Neuronal stem cell (in vitro differentiated cells): ENCODE data around the gene PAPSS2.

Experiments used
- DNase-seq: peaks from one replicate; pipeline ENCODE4 v3.0.0-alpha.2; 2013; ENCODE audit warnings: low spot score
- H2AFZ ChIP-seq: one replicate; pipeline ENCODE4 v1.6.1; 2013; ENCODE audit warnings: mild to moderate bottlenecking, low read length, inconsistent platforms
- H2AK5ac ChIP-seq: 2 replicates; pipeline ENCODE4 v1.6.1; 2013; ENCODE audit warnings: low read depth, mild to moderate bottlenecking, inconsistent platforms, low read length, moderate library complexity, mixed read lengths
- H2BK120ac ChIP-seq: 2 replicates; pipeline ENCODE4 v1.6.1; 2013; ENCODE audit warnings: low read depth, mild to moderate bottlenecking, inconsistent platforms, low read length, moderate library complexity, mixed read lengths
- H2BK12ac ChIP-seq: one replicate; pipeline ENCODE4 v1.6.1; 2013; ENCODE audit warnings: low read length, inconsistent platforms
- H2BK15ac ChIP-seq: 2 replicates; pipeline ENCODE4 v1.6.1; 2013; ENCODE audit warnings: mild to moderate bottlenecking, low read length, inconsistent platforms, mixed read lengths
- H2BK5ac ChIP-seq: one replicate; pipeline ENCODE4 v1.6.1; 2013; ENCODE audit warnings: inconsistent platforms, mild to moderate bottlenecking, low read length, moderate library complexity
- H3K14ac ChIP-seq: one replicate; pipeline ENCODE4 v1.6.1; 2013; ENCODE audit warnings: low read length, inconsistent platforms
- H3K18ac ChIP-seq: 2 replicates; pipeline ENCODE4 v1.6.1; 2013; ENCODE audit warnings: low read length, inconsistent platforms
- H3K23ac ChIP-seq: 2 replicates; pipeline ENCODE4 v1.6.1; 2013; ENCODE audit warnings: low read depth, mild to moderate bottlenecking, mixed read lengths, low read length, inconsistent platforms; ENCODE audit not compliant: poor library complexity
- H3K27ac ChIP-seq: replicated peaks from 3 replicates; pipeline ENCODE4 v1.5.1; 2013; ENCODE audit warnings: low read length, inconsistent platforms
- H3K27me3 ChIP-seq, 3 experiments: 2 replicates each; pipeline ENCODE4 v1.6.1; 2013; ENCODE audit warnings: low read length in 3 of 3, mild to moderate bottlenecking in 2 of 3, inconsistent platforms in 1 of 3, low read depth in 1 of 3, mixed read lengths in 1 of 3, moderate library complexity in 1 of 3; ENCODE audit not compliant: control insufficient read depth in 3 of 3, insufficient read depth in 3 of 3
- H3K36me3 ChIP-seq, 2 donors: replicated peaks in 1 of 2; 2 replicates each; pipeline ENCODE4 v1.6.1; 2013; ENCODE audit warnings: low read length in 2 of 2; ENCODE audit not compliant: control insufficient read depth in 2 of 2, insufficient read depth in 2 of 2
- H3K4ac ChIP-seq: 2 replicates; pipeline ENCODE4 v1.6.1; 2013; ENCODE audit warnings: inconsistent platforms, mild to moderate bottlenecking, low read length, moderate library complexity
- H3K4me1 ChIP-seq, 2 donors: 1 replicate in 1 of 2; 2 replicates in 1 of 2; pipeline ENCODE4 v1.6.1; 2013; ENCODE audit warnings: low read length in 2 of 2, low read depth in 1 of 2; ENCODE audit not compliant: control insufficient read depth in 2 of 2, insufficient read depth in 1 of 2
- H3K4me2 ChIP-seq: one replicate; pipeline ENCODE4 v1.6.1; 2013; ENCODE audit warnings: mild to moderate bottlenecking, low read length, inconsistent platforms; ENCODE audit not compliant: insufficient read depth, poor library complexity, severe bottlenecking
- H3K4me3 ChIP-seq, 2 donors: 2 replicates each; pipeline ENCODE4 v1.5.1; 2013; ENCODE audit warnings: low read length in 2 of 2, mild to moderate bottlenecking in 2 of 2, inconsistent platforms in 1 of 2, moderate library complexity in 1 of 2
- H3K79me1 ChIP-seq: one replicate; pipeline ENCODE4 v1.6.1; 2013; ENCODE audit warnings: low read depth, mild to moderate bottlenecking, inconsistent platforms, low read length, moderate library complexity
- H3K9ac ChIP-seq: one replicate; pipeline ENCODE4 v1.6.1; 2013; ENCODE audit warnings: mild to moderate bottlenecking, low read depth, low read length, inconsistent platforms; ENCODE audit not compliant: poor library complexity
- H3K9me3 ChIP-seq, 2 donors: replicated peaks in 1 of 2; 2 replicates each; pipeline versions ENCODE3 to v1.6.1; 2013; ENCODE audit warnings: low read length in 2 of 2, mild to moderate bottlenecking in 2 of 2, inconsistent platforms in 1 of 2, low read depth in 1 of 2, mixed read lengths in 1 of 2, moderate library complexity in 1 of 2; ENCODE audit not compliant: control insufficient read depth in 2 of 2, insufficient read depth in 1 of 2
- H4K8ac ChIP-seq: one replicate; pipeline ENCODE4 v1.6.1; 2013; ENCODE audit warnings: low read depth, mild to moderate bottlenecking, inconsistent platforms, low read length, moderate library complexity
- H4K91ac ChIP-seq: one replicate; pipeline ENCODE4 v1.6.1; 2013; ENCODE audit warnings: low read length, low read depth, mild to moderate bottlenecking, inconsistent platforms; ENCODE audit not compliant: poor library complexity
- WGBS, 2 donors: extraction: QIAGEN DNeasy Blood & Tissue Kit; methylation state at CpG; one replicate each; pipeline ENCODE4 v1.1.7; 2013; ENCODE audit warnings: missing lambda C conversion rate in 2 of 2, mixed read lengths in 1 of 2; ENCODE audit not compliant: insufficient read length in 2 of 2, insufficient replicate concordance in 1 of 2; ENCODE audit errors: extremely low coverage in 2 of 2; 5-methylcytosine and 5-hydroxymethylcytosine counted together

Gene PAPSS2

DNA sequence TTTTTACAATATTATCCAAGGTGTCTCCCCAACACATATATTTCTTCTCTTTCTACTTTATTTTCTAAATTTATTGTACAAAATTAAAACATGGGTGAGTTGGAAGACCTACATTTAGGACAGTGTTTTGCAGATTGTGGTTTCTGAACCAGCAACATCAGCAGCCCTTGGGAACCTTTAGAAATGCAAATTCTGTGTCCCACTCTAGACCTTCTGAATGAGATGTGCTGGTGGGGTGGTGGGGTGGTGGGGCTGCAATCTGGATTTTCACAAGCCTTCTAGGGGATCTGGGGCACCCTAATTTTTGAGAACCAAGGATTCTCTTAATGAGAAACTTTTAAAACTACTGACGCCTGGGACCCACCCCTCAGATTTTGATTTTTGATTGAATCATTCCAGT, 7.4 kb upstream of the PAPSS2 start:
- H3K18ac ChIP-seq = no peak overlapping the region
- no peak overlapping the region for H2BK120ac ChIP-seq
- H3K9ac ChIP-seq = no peak overlapping the region
- no peak for DNase-seq
- H3K4ac ChIP-seq = no peak overlapping the region
- no peak overlapping the region for H2AK5ac ChIP-seq
- no peak overlapping the region for H3K14ac ChIP-seq
- H4K8ac ChIP-seq = no peak overlapping the region
- H2BK12ac ChIP-seq = no peak overlapping the region
- peaks cover 0 to 3% of the 10 kb centered on the region in 2 donors for H3K4me1 ChIP-seq
- H3K27ac ChIP-seq = no peak overlapping the region
- no peak overlapping the region for H2BK15ac ChIP-seq
- H3K9me3 ChIP-seq = no peaks in the 10 kb centered on the region
- H2AFZ ChIP-seq = no peak overlapping the region
- H3K27me3 ChIP-seq = peaks cover 0 to 1% (median 0%) of the 10 kb centered on the region in 3 experiments
- no peak overlapping the region for H2BK5ac ChIP-seq
- H3K36me3 ChIP-seq = no peaks in the 10 kb centered on the region
- no peak overlapping the region for H3K4me3 ChIP-seq
- no peak overlapping the region for H4K91ac ChIP-seq
- no CpG with 5 or more reads among the region's 1 CpG for WGBS, 2 donors
- H3K23ac ChIP-seq = no peak overlapping the region
- H3K4me2 ChIP-seq = no peak overlapping the region
- no peaks in the 10 kb centered on the region for H3K79me1 ChIP-seq

DNA sequence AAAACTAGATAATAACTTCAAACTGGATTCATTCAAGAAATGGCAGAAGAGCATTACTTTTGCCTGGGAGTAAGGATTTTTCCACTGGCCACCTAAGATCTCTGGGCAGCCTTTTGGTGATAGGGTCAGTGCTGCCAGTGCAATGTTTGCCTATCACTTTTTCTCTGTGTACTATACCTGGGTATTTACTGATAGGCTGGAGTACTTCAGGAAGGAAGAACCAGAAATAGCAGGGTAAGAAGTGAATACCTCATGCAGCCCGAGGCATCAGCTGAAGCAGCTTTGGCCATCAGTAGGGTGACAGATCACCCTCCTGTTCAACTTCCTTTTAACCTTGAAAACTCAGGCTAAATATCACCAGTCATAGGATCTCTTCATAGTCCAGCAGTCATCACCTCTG, 5.5 kb upstream of the PAPSS2 start:
- H2BK12ac ChIP-seq = no peak overlapping the region
- no peak overlapping the region for H2BK120ac ChIP-seq
- H3K4ac ChIP-seq = no peak overlapping the region
- no peak overlapping the region for H3K4me3 ChIP-seq
- H3K4me1 ChIP-seq = peaks cover 0 to 5% of the 10 kb centered on the region in 2 donors
- H3K4me2 ChIP-seq = no peak overlapping the region
- H4K8ac ChIP-seq = no peak overlapping the region
- H3K27me3 ChIP-seq = peaks cover 0 to 15% (median 7%) of the 10 kb centered on the region in 3 experiments
- WGBS, 2 donors = no CpG with 5 or more reads among the region's 1 CpG
- H3K36me3 ChIP-seq = no peaks in the 10 kb centered on the region
- no peak overlapping the region for H2BK5ac ChIP-seq
- DNase-seq = no peak
- H2AFZ ChIP-seq = no peak overlapping the region
- H3K9me3 ChIP-seq = no peaks in the 10 kb centered on the region
- H2AK5ac ChIP-seq = no peak overlapping the region
- H3K14ac ChIP-seq = no peak overlapping the region
- no peak overlapping the region for H3K9ac ChIP-seq
- no peak overlapping the region for H3K27ac ChIP-seq
- no peaks in the 10 kb centered on the region for H3K79me1 ChIP-seq
- no peak overlapping the region for H2BK15ac ChIP-seq
- H3K18ac ChIP-seq = no peak overlapping the region
- no peak overlapping the region for H3K23ac ChIP-seq
- H4K91ac ChIP-seq = no peak overlapping the region

DNA sequence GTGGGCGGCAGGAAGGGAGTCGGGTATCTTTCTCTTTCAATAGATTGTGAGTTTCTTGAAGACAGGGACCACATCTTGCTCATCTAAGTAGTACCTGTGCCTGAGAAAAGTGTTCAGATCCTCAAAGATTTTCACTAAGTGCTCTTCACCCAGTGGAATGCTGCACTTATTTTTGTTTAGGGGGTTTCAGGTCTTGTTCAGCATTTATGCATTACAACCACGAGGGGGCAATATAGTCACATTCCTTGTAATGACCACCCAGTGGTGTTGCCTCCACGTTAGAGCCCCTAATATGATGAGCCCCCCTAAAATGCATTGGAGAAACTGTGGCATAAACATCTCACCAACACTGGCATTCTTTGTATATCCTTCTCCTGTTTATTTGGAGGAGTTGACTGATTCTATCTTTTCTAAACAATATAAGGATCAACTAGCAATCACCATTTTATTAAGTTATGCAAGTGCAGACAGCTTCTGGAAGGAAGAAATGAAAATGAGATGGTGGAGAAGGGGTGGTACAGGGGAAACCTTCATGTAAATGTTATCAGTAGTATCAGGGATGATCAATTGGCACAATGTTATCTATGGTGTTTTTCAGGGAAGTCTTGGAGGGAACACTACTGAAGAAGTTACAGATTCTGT, 3.1 kb upstream of the PAPSS2 start:
- no peak overlapping the region for H2BK12ac ChIP-seq
- no peak overlapping the region for H2AFZ ChIP-seq
- H3K18ac ChIP-seq = no peak overlapping the region
- no peak overlapping the region for H2AK5ac ChIP-seq
- H3K79me1 ChIP-seq = no peaks in the 10 kb centered on the region
- no peak overlapping the region for H3K14ac ChIP-seq
- no peaks in the 10 kb centered on the region for H3K9me3 ChIP-seq
- H4K91ac ChIP-seq = no peak overlapping the region
- no peak overlapping the region for H2BK5ac ChIP-seq
- no CpG with 5 or more reads among the region's 4 CpGs for WGBS, 2 donors
- H3K36me3 ChIP-seq = no peaks in the 10 kb centered on the region
- H3K23ac ChIP-seq = no peak overlapping the region
- no peak overlapping the region for H3K4me2 ChIP-seq
- H3K9ac ChIP-seq = no peak overlapping the region
- peaks cover 0 to 37% (median 19%) of the 10 kb centered on the region in 3 experiments for H3K27me3 ChIP-seq
- no peak overlapping the region for H2BK15ac ChIP-seq
- H3K4ac ChIP-seq = no peak overlapping the region
- DNase-seq = peak; percentile 57
- peaks cover 4 to 6% of the 10 kb centered on the region in 2 donors for H3K4me1 ChIP-seq
- H3K4me3 ChIP-seq = no peak overlapping the region
- no peak overlapping the region for H2BK120ac ChIP-seq
- no peak overlapping the region for H3K27ac ChIP-seq
- no peak overlapping the region for H4K8ac ChIP-seq

DNA sequence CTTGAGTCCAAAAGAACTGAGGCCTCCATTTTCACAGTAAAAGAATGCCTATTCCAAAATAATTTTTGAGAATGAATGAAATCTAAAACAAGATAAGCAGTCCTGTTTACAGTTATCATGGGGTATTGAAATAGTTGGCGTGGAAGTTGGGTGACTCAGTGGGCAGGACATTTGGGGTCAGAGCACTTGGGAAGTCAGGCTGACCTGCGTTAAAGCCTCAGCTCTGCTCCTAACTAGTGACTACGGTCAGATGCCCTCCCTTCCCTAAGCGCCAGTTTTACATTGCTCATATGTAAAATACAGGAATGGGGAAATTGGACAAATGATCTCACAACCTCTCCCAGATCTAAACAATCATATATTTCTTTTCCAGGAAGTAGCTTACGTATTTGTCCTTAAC, 2.3 kb upstream of the PAPSS2 start:
- Histone ChIP-seq H2BK120ac (no peak overlapping the region), H3K79me1 (no peaks in the 10 kb centered on the region), H3K36me3 (no peaks in the 10 kb centered on the region), H3K14ac (no peak overlapping the region), H3K9ac (no peak overlapping the region), H4K91ac (no peak overlapping the region), H4K8ac (no peak overlapping the region), H3K27me3 (peaks cover 0 to 45% (median 19%) of the 10 kb centered on the region in 3 experiments), H3K9me3 (no peaks in the 10 kb centered on the region), H2BK12ac (no peak overlapping the region), H3K4me3 (no peak overlapping the region), H3K4me1 (peaks cover 4 to 5% of the 10 kb centered on the region in 2 donors), H3K4ac (no peak overlapping the region), H3K18ac (no peak overlapping the region), H3K23ac (no peak overlapping the region), H3K27ac (no peak overlapping the region), H3K4me2 (no peak overlapping the region), H2AK5ac (no peak overlapping the region), H2AFZ (no peak overlapping the region), H2BK15ac (no peak overlapping the region), H2BK5ac (no peak overlapping the region)
- WGBS, 2 donors = no CpG with 5 or more reads among the region's 5 CpGs
- no peak for DNase-seq
